Measurements from ENCODE around the gene LGALS8.

GRCh38 chr1:236541710-236542109, 17.9 kb downstream of the LGALS8 start:
- TF ChIP-seq CTCF (optimal IDR thresholded peaks at IDR 0.05 in 1 of 3, IDR thresholded peaks at IDR 0.05 in 1 of 3, conservative IDR thresholded peaks at IDR 0.05 in 1 of 3; ENCODE audit: extremely low read depth in 1 of 3, insufficient read depth in 2 of 3, low read length in 3 of 3) (no peak), EZH2 (IDR thresholded peaks at IDR 0.05; ENCODE audit: low read length) (no peak)
